GM12878 (cell line): ENCODE measurements around the gene ADGRD1. TPM values are rescaled to one million over a fixed set of nuclear protein-coding genes. Genes with fewer than 3 reads are reported as not detected.

Experiments
- CHD4 ChIP-seq: fragments of 200-600 bp; sonication (generic); IDR thresholded peaks from 2 replicates; pipeline ENCODE4 v1.6.1; 2016; ENCODE audit warnings: mild to moderate bottlenecking
- E2F4 ChIP-seq: IDR thresholded peaks from 2 replicates; pipeline ENCODE4 v1.6.1; 2012; ENCODE audit warnings: low read depth, low read length, improper control_type of control experiment
- HDGF ChIP-seq: fragments of 450-650 bp; IDR thresholded peaks from 2 replicates; pipeline ENCODE4 v1.6.1; 2016; ENCODE audit warnings: antibody characterized with exemption
- MAX ChIP-seq: IDR thresholded peaks from 2 replicates; pipeline ENCODE4 v1.6.1; 2012; ENCODE audit warnings: low read depth, low read length, improper control_type of control experiment
- NFXL1 ChIP-seq: fragments of 450-650 bp; IDR thresholded peaks from 2 replicates; pipeline ENCODE4 v1.6.1; 2017; ENCODE audit warnings: antibody characterized with exemption, mild to moderate bottlenecking, borderline replicate concordance
- PAX8 ChIP-seq: fragments of 450-650 bp; IDR thresholded peaks from 2 replicates; pipeline ENCODE4 v1.6.1; 2017; ENCODE audit warnings: mild to moderate bottlenecking, moderate library complexity
- PRDM15 ChIP-seq: fragments of 450-650 bp; formaldehyde crosslinking; IDR thresholded peaks from 2 replicates; pipeline ENCODE4 v1.4.0; 2020; ENCODE audit warnings: mild to moderate bottlenecking, moderate library complexity
- ZBTB11 ChIP-seq: fragments of 450-650 bp; formaldehyde crosslinking; IDR thresholded peaks from 2 replicates; pipeline ENCODE4 v1.5.0; 2022; ENCODE audit warnings: mild to moderate bottlenecking, missing genetic modification characterization
- ZBTB4 ChIP-seq: fragments of 450-650 bp; formaldehyde crosslinking; IDR thresholded peaks from 2 replicates; pipeline ENCODE4 v1.4.0; 2022; ENCODE audit warnings: mild to moderate bottlenecking, moderate library complexity
- ZNF217 ChIP-seq: fragments of 450-650 bp; IDR thresholded peaks from 2 replicates; pipeline ENCODE4 v1.6.1; 2017; ENCODE audit warnings: antibody characterized with exemption, mild to moderate bottlenecking
- ZNF274 ChIP-seq: IDR thresholded peaks from one replicate; pipeline ENCODE4 v1.8.0; 2011; ENCODE audit not compliant: insufficient read length, insufficient read depth
- polyA plus RNA-seq, 11 experiments: library from polyadenylated mRNA; depleted of rRNA in 4 of 11; unstranded in 6 of 11; stranded (reverse) in 5 of 11; fragments of >200 nt; fragmentation: Nextera tagmentation in 4 of 11; fragmentation: Illumina TruSeq in 1 of 11; extraction: Ambion mirVana in 4 of 11; extraction: Trizol in 1 of 11; gene quantifications; 1 replicate in 1 of 11; 2 replicates in 10 of 11; pipeline versions ENCODE4 v1.2.1 to v1.2.3, GENCODE V29; 2011 to 2016; ENCODE audit warnings: inconsistent platforms in 2 of 11, missing spikeins in 2 of 11, low read depth in 1 of 11
- total RNA-seq, 4 experiments: library from RNA; depleted of rRNA in 3 of 4; stranded (reverse); fragments of >200 nt in 3 of 4; fragmentation: Illumina TruSeq in 1 of 4; extraction: Trizol in 1 of 4; gene quantifications; 2 replicates each; pipeline versions ENCODE4 v1.2.1 to v1.2.3, GENCODE V29; 2013 to 2021

ADGRD1 gene
- total and polyA plus RNA-seq, 10 of the 15 experiments (the other 5 are each of a cell fraction or from before 2014, with no cell fraction given) = 0.15 to 12.7 (median 1.2) TPM

GRCh38 chr12:131101703-131102492, 148.2 kb downstream of the ADGRD1 start (continued):
- no peak for TF ChIP-seq E2F4
- no peak for TF ChIP-seq ZBTB11 (CRISPR knock-in tag)
- no peak for TF ChIP-seq NFXL1
- TF ChIP-seq ZNF217 = peak; percentile 36; the same call in 1 of the 2 replicates
- TF ChIP-seq PRDM15 (CRISPR knock-in tag) = no peak
- no peak for TF ChIP-seq CHD4
- no peak for TF ChIP-seq HDGF
- TF ChIP-seq ZNF274 = no peak
- TF ChIP-seq PAX8 = no peak
- no peak for TF ChIP-seq ZBTB4 (CRISPR knock-in tag)
- TF ChIP-seq MAX = no peak
